ENCODE data around the gene ISCA2.
"Not testable (repeated sequence)": the region's sequence is repeated elsewhere in the genome, so short reads cannot be mapped to it uniquely, and the experiment has no call there.

The ISCA2 gene

GRCh38 chr14:74531467-74531866, 37.9 kb downstream of the ISCA2 start:
- DNase-seq, result peak; percentile 57

- DNase-seq, result no peak
These were observed 38.7 kb downstream of the ISCA2 start for GRCh38 chr14:74532246-74532645.

GRCh38 chr14:74533576-74533975, 40.0 kb downstream of the ISCA2 start:
- DNase-seq, result no peak

- DNase-seq, result no peak
These were observed 42.3 kb downstream of the ISCA2 start for GRCh38 chr14:74535756-74536325.

- not testable (repeated sequence) for DNase-seq
These were observed 42.8 kb downstream of the ISCA2 start for GRCh38 chr14:74536336-74536735.

GRCh38 chr14:74538411-74539391, 45.1 kb downstream of the ISCA2 start:
- no peak for DNase-seq

- DNase-seq, result no peak
These were observed 45.9 kb downstream of the ISCA2 start for GRCh38 chr14:74539503-74539902.

- no peak for DNase-seq
These were observed 47.7 kb downstream of the ISCA2 start for GRCh38 chr14:74541225-74541624.

GRCh38 chr14:74542056-74542685, 48.6 kb downstream of the ISCA2 start:
- no peak for DNase-seq

- DNase-seq, result no peak
These were observed 50.3 kb downstream of the ISCA2 start for GRCh38 chr14:74543771-74544438.

GRCh38 chr14:74545386-74545785, 51.8 kb downstream of the ISCA2 start:
- no peak for DNase-seq

GRCh38 chr14:74546416-74546815, 52.9 kb downstream of the ISCA2 start:
- no peak for DNase-seq

Data from hematopoietic multipotent progenitor cell treated with erythropoietin and hydrocortisone succinate and interleukin-3 and kit ligand, for 6 days (in vitro differentiated cells).